Stimulated activated CD4-positive, alpha-beta T cell treated with anti-CD3 and anti-CD28 coated beads, Interleukin-1b, Interleukin-23, amount 100 ng/mL, for 4 hours (primary cell): ENCODE data around the gene MAP3K15.
A peak's percentile ranks its signal among the peaks of the same experiment; 100 is the strongest.

Experiments
- DNase-seq, 2 donors: peaks; one replicate each; pipeline ENCODE4 v3.0.0-alpha.2; 2020; ENCODE audit warnings: low read depth in 2 of 2

Gene MAP3K15, protein sequence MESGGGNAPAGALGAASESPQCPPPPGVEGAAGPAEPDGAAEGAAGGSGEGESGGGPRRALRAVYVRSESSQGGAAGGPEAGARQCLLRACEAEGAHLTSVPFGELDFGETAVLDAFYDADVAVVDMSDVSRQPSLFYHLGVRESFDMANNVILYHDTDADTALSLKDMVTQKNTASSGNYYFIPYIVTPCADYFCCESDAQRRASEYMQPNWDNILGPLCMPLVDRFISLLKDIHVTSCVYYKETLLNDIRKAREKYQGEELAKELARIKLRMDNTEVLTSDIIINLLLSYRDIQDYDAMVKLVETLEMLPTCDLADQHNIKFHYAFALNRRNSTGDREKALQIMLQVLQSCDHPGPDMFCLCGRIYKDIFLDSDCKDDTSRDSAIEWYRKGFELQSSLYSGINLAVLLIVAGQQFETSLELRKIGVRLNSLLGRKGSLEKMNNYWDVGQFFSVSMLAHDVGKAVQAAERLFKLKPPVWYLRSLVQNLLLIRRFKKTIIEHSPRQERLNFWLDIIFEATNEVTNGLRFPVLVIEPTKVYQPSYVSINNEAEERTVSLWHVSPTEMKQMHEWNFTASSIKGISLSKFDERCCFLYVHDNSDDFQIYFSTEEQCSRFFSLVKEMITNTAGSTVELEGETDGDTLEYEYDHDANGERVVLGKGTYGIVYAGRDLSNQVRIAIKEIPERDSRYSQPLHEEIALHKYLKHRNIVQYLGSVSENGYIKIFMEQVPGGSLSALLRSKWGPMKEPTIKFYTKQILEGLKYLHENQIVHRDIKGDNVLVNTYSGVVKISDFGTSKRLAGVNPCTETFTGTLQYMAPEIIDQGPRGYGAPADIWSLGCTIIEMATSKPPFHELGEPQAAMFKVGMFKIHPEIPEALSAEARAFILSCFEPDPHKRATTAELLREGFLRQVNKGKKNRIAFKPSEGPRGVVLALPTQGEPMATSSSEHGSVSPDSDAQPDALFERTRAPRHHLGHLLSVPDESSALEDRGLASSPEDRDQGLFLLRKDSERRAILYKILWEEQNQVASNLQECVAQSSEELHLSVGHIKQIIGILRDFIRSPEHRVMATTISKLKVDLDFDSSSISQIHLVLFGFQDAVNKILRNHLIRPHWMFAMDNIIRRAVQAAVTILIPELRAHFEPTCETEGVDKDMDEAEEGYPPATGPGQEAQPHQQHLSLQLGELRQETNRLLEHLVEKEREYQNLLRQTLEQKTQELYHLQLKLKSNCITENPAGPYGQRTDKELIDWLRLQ (N-terminal part only)

DNA sequence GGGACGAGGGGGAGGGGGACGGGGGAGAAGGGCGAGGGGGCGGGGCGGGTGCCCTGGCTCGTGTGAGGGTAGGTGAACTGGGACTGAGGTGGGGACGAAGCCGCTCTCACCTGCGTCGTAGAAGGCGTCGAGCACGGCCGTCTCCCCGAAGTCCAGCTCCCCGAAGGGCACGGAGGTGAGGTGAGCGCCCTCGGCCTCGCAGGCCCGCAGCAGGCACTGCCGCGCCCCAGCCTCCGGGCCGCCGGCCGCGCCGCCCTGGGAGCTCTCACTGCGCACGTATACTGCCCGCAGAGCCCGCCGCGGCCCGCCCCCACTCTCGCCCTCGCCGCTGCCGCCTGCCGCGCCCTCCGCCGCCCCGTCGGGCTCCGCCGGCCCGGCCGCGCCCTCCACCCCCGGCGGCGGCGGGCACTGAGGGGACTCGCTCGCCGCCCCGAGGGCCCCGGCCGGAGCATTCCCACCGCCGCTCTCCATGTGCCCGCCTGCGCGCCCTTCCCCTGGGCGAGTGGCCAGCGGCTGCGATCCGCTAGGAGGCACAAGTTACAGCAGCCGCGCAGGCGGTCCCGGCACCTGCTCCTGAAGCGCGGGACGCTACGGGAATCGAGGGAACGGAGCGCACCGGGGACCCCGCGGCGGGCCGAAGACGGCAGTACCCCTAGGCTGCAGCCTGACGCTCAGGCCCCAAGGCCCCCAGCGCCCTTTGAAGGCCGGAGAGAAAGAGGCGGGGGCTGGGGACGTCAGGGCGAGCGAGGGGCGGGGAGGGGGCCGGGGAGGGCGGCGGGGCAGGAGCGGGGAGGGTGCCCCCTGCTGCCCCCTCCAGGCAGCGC, at the start of gene MAP3K15:
Gene MAP3K15 (minus strand): TSS at position 718 of the 824 bp plus-strand sequence. CDS start 247 bp downstream, at position 471.
- peak in 1 of 2 donors; percentile 3 for DNase-seq

GRCh38 chrX:19564606-19565005, 49.3 kb upstream of the MAP3K15 start:
- DNase-seq: no peak

DNA sequence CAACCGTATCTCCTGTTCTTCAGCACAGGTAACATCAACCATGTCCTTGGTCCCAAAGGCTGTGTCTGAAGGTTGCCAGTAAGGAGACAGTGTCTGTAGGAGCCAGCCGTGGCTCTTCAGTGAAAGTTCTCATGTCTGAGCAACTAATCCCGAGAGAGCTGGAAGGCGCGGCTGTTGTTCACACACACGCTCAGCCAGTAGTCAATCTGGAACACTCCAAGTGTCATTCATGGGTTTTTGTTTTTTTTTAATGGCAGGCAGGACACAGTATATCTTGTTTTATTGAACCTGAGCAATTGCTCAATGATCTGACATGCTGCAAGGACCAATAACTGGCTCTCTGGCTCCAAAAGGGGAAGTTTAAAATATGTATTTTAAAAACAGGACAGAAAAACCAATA, 48.4 kb upstream of the MAP3K15 start:
- DNase-seq: no peak

GRCh38 chrX:19563327-19563726, 48.0 kb upstream of the MAP3K15 start:
- DNase-seq: no peak

DNA sequence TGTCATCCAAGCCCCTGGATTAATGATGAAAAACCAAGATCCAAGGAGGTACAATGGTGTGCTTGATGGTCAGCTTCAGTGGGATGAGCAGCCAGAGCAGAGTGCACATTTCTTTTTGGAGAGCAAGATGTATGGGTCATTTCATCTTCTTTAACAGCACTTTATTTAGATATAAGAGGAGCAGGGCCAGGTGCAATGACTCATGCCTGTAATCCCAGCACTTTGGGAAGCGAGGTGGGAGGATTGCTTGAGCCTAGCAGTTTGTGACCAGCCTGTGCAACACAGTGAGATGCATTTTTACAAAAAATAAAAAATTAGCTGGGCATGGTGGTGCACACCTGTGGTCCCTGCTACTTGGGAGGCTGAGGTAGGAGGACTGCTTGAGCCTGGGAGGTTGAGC, 45.3 kb upstream of the MAP3K15 start:
- no peak for DNase-seq

DNA sequence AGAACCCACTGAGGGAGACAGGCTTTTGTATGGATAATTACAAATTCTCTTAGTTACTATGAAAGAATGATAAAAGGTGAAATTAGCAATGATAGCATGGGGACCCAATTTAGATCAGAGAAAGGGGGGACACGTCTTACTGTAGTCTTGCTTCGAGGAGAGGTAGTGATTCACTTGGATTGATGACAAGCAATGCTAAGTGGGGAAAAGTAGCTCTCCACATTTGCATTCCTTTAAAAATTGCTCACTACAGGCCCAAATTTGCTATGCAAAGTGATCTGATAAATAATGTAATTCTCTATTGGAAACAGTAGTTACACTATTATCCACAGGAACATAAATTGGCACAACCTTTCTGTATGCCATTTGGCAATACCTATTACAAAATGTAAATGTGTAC, 42.5 kb upstream of the MAP3K15 start:
- no peak for DNase-seq

GRCh38 chrX:19556202-19556601, 40.9 kb upstream of the MAP3K15 start:
- DNase-seq: no peak

- DNase-seq: no peak
These were observed 40.4 kb upstream of the MAP3K15 start for GRCh38 chrX:19555683-19556082.

- no peak for DNase-seq
These were observed 39.9 kb upstream of the MAP3K15 start for GRCh38 chrX:19555236-19555635.

- DNase-seq: no peak
These were observed 39.5 kb upstream of the MAP3K15 start for GRCh38 chrX:19554786-19555185.

- no peak for DNase-seq
These were observed 37.5 kb upstream of the MAP3K15 start for GRCh38 chrX:19552793-19553192.

DNA sequence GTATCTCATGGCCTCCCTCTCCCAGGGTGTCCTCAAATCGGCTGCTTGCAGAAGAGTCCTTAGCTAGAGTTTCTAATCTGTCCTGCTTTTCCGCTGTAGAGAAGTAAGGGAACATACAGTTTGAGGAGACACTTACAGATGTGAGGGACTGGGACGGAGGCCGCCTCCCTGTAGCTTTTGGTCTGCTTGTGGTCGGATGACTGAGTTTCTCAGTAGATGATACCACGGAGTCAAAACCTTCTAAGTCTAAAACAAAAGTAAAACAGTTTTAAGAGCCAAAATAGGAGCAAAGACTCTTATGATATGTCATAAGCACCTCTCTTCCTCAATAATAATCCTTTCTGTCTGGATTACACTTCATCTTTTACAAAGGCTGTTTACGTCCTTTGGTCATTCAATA, 34.5 kb upstream of the MAP3K15 start:
- DNase-seq: no peak

- no peak for DNase-seq
These were observed 33.6 kb upstream of the MAP3K15 start for GRCh38 chrX:19548934-19549333.

GRCh38 chrX:19548279-19548678, 33.0 kb upstream of the MAP3K15 start:
- no peak for DNase-seq

DNA sequence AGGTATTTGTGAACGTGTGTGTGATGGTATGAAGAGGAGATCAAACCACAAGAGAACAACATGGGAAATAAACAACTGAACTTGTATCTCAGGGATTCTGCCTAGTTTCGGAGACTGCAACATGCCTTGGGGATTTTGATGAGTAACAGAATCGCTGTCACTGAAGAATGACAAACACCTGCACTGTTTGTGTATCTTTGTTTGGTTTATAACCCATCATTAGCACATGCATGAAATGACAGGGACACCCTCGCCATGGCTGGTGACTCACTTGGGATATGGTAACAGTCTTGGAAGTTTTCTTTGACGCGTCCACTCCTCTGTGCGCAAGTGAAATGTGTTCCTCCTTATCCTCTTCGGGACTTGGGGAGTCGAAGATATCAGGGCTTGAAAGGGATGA, 30.3 kb upstream of the MAP3K15 start:
- DNase-seq: no peak

GRCh38 chrX:19544693-19545305, 29.5 kb upstream of the MAP3K15 start:
- peak in 1 of 2 donors; percentile 22 for DNase-seq

DNA sequence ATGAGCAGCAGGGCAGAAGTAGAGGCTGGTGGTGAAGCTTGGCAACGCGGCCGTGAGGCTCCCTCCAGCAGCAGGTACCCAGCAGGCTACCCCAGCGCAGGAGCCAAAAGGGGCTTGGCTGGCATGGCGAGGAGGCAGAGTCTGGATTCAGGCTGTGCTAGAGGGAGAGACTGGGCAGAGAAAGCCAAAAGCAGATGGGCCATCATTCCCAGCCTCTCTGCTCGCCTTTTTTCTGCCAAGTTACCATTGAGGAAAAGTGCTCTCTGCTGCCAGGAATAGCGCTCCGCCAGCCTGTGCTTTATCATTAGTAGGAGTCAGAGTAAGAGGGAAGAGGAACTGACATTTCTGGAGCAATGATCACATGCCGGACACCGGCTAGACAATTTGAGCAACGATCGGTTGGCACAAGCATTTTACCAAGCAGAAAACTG, 28.7 kb upstream of the MAP3K15 start:
- no peak for DNase-seq

DNA sequence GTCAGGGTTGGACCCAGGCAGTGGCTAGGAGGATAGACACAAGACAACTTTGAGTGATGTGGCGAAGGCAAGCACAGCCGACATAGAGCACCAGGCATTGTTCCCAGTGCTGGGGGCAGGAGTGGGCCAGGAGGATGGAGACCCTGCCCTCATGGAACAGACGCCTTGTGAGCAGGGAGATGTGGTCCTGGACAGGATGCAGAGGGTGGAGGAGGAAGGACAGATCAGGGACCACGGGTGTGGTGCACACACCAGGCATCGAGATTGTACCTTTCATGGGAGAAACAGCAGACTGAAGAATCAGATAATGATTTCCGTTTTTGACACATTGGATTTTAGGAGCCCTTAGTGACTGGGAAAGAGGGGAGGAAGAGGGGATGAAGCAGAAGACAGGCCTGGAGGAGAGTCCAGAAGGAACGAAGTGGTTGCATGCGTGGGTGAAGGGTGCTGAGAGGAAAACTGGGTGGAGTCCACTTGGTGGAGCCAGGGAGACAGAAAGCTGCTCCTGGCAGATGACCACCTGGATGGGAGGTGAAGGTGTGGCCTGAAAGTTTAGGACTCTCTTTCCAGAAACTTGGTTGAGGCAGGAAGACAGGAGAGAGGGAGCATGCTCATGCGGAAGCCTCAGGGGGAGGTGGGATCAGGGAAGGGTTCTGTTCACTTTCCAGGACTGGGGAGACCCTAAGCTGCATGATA, 27.9 kb upstream of the MAP3K15 start:
- no peak for DNase-seq

DNA sequence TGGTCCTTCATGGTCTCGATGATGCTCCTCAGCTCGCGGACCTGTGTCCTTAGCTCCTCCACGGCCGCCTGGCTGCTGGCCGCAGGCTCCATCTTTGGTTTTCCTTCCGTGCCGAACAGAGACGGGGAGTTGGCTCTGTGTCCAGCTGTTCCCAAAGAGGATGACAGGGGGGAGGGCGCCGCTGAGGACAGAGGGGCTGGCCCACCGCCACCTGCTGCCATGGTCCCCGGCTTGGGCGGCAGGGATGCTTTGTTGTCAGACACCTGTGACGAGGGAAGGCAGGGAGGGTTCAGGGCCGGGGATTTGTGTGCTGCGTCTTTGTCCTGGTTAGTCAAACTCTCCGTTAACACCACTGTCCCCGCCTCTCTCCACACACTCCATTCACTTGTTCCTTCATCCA, 26.6 kb upstream of the MAP3K15 start:
- DNase-seq: no peak

DNA sequence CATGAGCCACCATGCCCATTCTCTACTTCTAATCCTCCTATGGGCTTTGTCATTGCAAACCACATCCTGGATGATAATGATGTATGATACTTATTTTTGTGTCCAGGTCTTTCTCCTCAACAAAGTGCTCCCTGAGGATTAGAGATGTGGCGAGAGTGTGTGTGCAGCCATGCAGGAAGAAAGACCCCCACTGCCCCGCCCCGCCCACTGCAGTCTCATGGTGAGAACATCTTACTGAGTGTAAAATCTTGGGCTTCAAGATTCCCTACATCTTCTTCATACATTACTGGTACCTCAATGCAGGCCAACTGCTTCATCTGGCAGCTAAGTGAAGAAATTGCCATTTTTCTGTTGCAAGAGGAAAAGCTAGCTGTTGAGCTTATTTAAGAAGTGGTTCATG, 25.9 kb upstream of the MAP3K15 start:
- no peak for DNase-seq
